ENCODE results near the gene TREML2.

- TF ChIP-seq, protein P1, sequence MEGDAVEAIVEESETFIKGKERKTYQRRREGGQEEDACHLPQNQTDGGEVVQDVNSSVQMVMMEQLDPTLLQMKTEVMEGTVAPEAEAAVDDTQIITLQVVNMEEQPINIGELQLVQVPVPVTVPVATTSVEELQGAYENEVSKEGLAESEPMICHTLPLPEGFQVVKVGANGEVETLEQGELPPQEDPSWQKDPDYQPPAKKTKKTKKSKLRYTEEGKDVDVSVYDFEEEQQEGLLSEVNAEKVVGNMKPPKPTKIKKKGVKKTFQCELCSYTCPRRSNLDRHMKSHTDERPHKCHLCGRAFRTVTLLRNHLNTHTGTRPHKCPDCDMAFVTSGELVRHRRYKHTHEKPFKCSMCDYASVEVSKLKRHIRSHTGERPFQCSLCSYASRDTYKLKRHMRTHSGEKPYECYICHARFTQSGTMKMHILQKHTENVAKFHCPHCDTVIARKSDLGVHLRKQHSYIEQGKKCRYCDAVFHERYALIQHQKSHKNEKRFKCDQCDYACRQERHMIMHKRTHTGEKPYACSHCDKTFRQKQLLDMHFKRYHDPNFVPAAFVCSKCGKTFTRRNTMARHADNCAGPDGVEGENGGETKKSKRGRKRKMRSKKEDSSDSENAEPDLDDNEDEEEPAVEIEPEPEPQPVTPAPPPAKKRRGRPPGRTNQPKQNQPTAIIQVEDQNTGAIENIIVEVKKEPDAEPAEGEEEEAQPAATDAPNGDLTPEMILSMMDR (IDR thresholded peaks at IDR 0.05): no peak
- no peak for TF ChIP-seq POLR2A (IDR thresholded peaks at IDR 0.05)
Observed at GRCh38 chr6:41190791-41191190, 10.2 kb downstream of the TREML2 start.
